Mucosa of descending colon (tissue), 3 donors: ENCODE results near the gene ZIC4. TPM values are rescaled to one million over a fixed set of nuclear protein-coding genes. Genes with fewer than 3 reads are reported as not detected.

Experiments used
- ATAC-seq: fragments of 200-7000 bp; cut with Tn5 transposase; one replicate; pipeline ENCODE4 v1.9.1; 2020; ENCODE audit warnings: mild to moderate bottlenecking, moderate library complexity
- DNase-seq, 3 donors: peaks; one replicate each; pipeline ENCODE4 v3.0.0-alpha.2; 2020
- H3K36me3 ChIP-seq: fragments of 200-600 bp; one replicate; pipeline ENCODE4 v1.8.0; 2021; ENCODE audit warnings: low read depth, mild to moderate bottlenecking
- H3K4me1 ChIP-seq: fragments of 200-600 bp; one replicate; pipeline ENCODE4 v1.8.0; 2021; ENCODE audit warnings: low read depth, mild to moderate bottlenecking
- H3K4me3 ChIP-seq: fragments of 200-600 bp; one replicate; pipeline ENCODE4 v1.8.0; 2021; ENCODE audit warnings: mild to moderate bottlenecking
- H3K9me3 ChIP-seq: fragments of 200-600 bp; one replicate; pipeline ENCODE4 v1.8.0; 2021; ENCODE audit warnings: mild to moderate bottlenecking
- CTCF ChIP-seq: fragments of 200-600 bp; IDR thresholded peaks from one replicate; pipeline ENCODE4 v1.8.0; 2022; ENCODE audit warnings: antibody characterized with exemption, mild to moderate bottlenecking
- intact Hi-C, 2 donors: fragments of 100-400 bp; cut with DNase I in 1 of 2; cut with micrococcal nuclease in 1 of 2; formaldehyde crosslinking; loops; one replicate each; pipeline versions ENCODE4 v1.11.0 to v1.11.1; 2022; cut with DNase I, micrococcal nuclease
- total RNA-seq, 3 donors: library from RNA; stranded (reverse); fragmentation: NEBNext Ultra II Directional in 2 of 3; extraction: Animal tissue kit (Norgen Biotek cat#: 25700) in 2 of 3; gene quantifications; one replicate each; pipeline versions ENCODE4 v1.2.1 to v1.2.4, GENCODE V29; 2021 to 2023
- donor health status: DM: no; HTN: no; CAD: no; lungs with moderate emphysema.
- donor health status: DM: no; HTN: no; CAD: no.
- donor health status: DM: no; HTN: yes; CAD: no.

Gene ZIC4
- total RNA-seq, 3 donors from 2014 or later, result not detected

GRCh38 chr3:147393261-147393942 lies 12.9 kb downstream of the ZIC4 start:
- intact Hi-C loops, result no loop called here
- H3K9me3 ChIP-seq, result no peaks in the 10 kb centered on the region
- H3K4me3 ChIP-seq, result no peak overlapping the region

DNA sequence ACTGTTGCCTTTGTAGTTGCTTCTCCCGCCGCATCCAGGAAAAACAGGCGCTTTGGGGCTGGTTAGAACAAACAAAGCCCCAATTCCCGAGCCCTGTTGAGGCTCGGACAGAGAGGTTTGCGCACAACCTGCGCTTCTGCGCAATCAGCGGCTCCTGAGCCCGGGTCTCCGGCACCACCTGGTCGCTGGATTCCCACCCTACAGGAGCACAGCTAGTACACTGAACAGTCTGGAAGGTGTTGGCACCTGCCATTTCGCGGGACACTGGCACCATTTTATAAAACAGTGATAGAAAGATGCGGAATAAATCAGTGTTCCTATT lies 13.8 kb downstream of the ZIC4 start:
- no peaks in the 10 kb centered on the region for H3K36me3 ChIP-seq
- no peak for DNase-seq
- ATAC-seq, result no peak
- intact Hi-C loops, result no loop called here
- no peak overlapping the region for H3K4me3 ChIP-seq
- no peaks in the 10 kb centered on the region for H3K4me1 ChIP-seq
- H3K9me3 ChIP-seq, result no peaks in the 10 kb centered on the region
- no peak for TF ChIP-seq CTCF

More at GRCh38 chr3:147393261-147393942, 12.9 kb downstream of the ZIC4 start:
- no peaks in the 10 kb centered on the region for H3K36me3 ChIP-seq
- DNase-seq (no peak), ATAC-seq (peak; percentile 43)
- H3K4me1 ChIP-seq, result no peaks in the 10 kb centered on the region
- TF ChIP-seq CTCF, result no peak

- Histone ChIP-seq H3K4me1 (no peaks in the 10 kb centered on the region), H3K4me3 (no peak overlapping the region), H3K36me3 (no peaks in the 10 kb centered on the region), H3K9me3 (no peaks in the 10 kb centered on the region)
- peak; percentile 54 for ATAC-seq
- no peak for DNase-seq
- intact Hi-C loops, result no loop called here
- TF ChIP-seq CTCF, result no peak
Observed at GRCh38 chr3:147391781-147392624, 14.3 kb downstream of the ZIC4 start.

- TF ChIP-seq CTCF, result no peak
- intact Hi-C loops, result no loop called here
- Histone ChIP-seq H3K4me3 (no peak overlapping the region), H3K36me3 (no peaks in the 10 kb centered on the region), H3K4me1 (no peaks in the 10 kb centered on the region), H3K9me3 (no peaks in the 10 kb centered on the region)
- no peak for ATAC-seq
- DNase-seq, result no peak
Observed at GRCh38 chr3:147390589-147391569, 15.5 kb downstream of the ZIC4 start.

GRCh38 chr3:147389717-147390116 lies 16.6 kb downstream of the ZIC4 start:
- Histone ChIP-seq H3K4me3 (no peak overlapping the region), H3K9me3 (no peaks in the 10 kb centered on the region), H3K4me1 (no peaks in the 10 kb centered on the region), H3K36me3 (no peaks in the 10 kb centered on the region)
- no peak for TF ChIP-seq CTCF
- ATAC-seq (no peak), DNase-seq (no peak)
- intact Hi-C loops, result no loop called here
